Measurements from ENCODE around the gene PREPL.

GRCh38 chr2:44269831-44270230 is 91.5 kb downstream of the PREPL start:
- no peak for TF ChIP-seq ZNF740 (CRISPR knock-in tag; IDR thresholded peaks at IDR 0.05)
- no peak for TF ChIP-seq CENPBD1 (CRISPR knock-in tag; IDR thresholded peaks at IDR 0.05; ENCODE audit: borderline replicate concordance, low read depth)
- TF ChIP-seq KDM1A (CRISPR knock-in tag; IDR thresholded peaks at IDR 0.05): no peak
- TF ChIP-seq CTCF (CRISPR knock-in tag; IDR thresholded peaks at IDR 0.05): no peak
- no peak for TF ChIP-seq TAF1 (CRISPR knock-in tag; IDR thresholded peaks at IDR 0.05)
